Stomach (tissue), 9 donors: Measurements from ENCODE around the gene CHCHD3. TPM values are rescaled to one million over a fixed set of nuclear protein-coding genes. Genes with fewer than 3 reads are reported as not detected.

Source experiments
- DNase-seq, 2 donors: peaks; one replicate each; pipeline versions ENCODE4 v3.0.0 to v3.0.0-alpha.2; 2013 to 2019
- H3K27ac ChIP-seq, 5 donors: fragments of 200-600 bp in 4 of 5; sonication (generic) in 4 of 5; one replicate each; pipeline ENCODE4 v1.5.1; 2013 to 2019; ENCODE audit warnings: mild to moderate bottlenecking in 1 of 5, moderate library complexity in 1 of 5
- H3K27me3 ChIP-seq, 3 donors: fragments of 200-600 bp; sonication (generic); one replicate each; pipeline ENCODE4 v1.5.1; 2017 to 2019; ENCODE audit warnings: mixed run types in 1 of 3
- H3K36me3 ChIP-seq, 4 donors: fragments of 200-600 bp; sonication (generic); 1 replicate in 3 of 4; 2 replicates in 1 of 4; pipeline ENCODE4 v1.5.1; 2016 to 2019
- H3K4me1 ChIP-seq, 4 donors: fragments of 200-600 bp; sonication (generic); one replicate each; pipeline ENCODE4 v1.5.1; 2016 to 2019
- H3K4me3 ChIP-seq, 4 donors: fragments of 200-600 bp; sonication (generic) in 3 of 4; one replicate each; pipeline ENCODE4 v1.5.1; 2016 to 2019; ENCODE audit warnings: mild to moderate bottlenecking in 1 of 4
- H3K9me3 ChIP-seq, 4 donors: fragments of 200-600 bp; sonication (generic); one replicate each; pipeline ENCODE4 v1.5.1; 2016 to 2019
- EP300 ChIP-seq: sonication (generic); formaldehyde crosslinking; IDR thresholded peaks from one replicate; pipeline ENCODE4 v1.6.1; 2017; ENCODE audit warnings: antibody characterized with exemption
- POLR2A ChIP-seq, 4 donors: fragments of 450-650 bp; IDR thresholded peaks; one replicate each; pipeline ENCODE4 v1.6.1; 2016; ENCODE audit warnings: antibody characterized with exemption in 4 of 4, control low read depth in 2 of 4, mild to moderate bottlenecking in 1 of 4, moderate library complexity in 1 of 4
- POLR2AphosphoS5 ChIP-seq, 3 donors: sonication (generic); formaldehyde crosslinking; IDR thresholded peaks; one replicate each; pipeline ENCODE4 v1.6.1; 2016; ENCODE audit warnings: antibody characterized with exemption in 3 of 3
- WGBS, 5 donors: extraction: QIAGEN DNeasy Blood & Tissue Kit in 3 of 5; methylation state at CpG; one replicate each; pipeline versions ENCODE4 v1.1.5 to v1.1.7; 2013 to 2018; 5-methylcytosine and 5-hydroxymethylcytosine counted together
- intact Hi-C: fragments of 100-400 bp; cut with DNase I; formaldehyde crosslinking; loops from one replicate; pipeline ENCODE4 v1.15.1; 2023; ENCODE audit warnings: low total_unique reads
- polyA plus RNA-seq, 3 donors: library from polyadenylated mRNA; stranded (reverse); fragments of 200-250 nt; gene quantifications; one replicate each; pipeline ENCODE4 v1.2.3, GENCODE V29; 2013
- total RNA-seq, 5 donors: library from RNA; depleted of rRNA; stranded (reverse); fragments of >200 nt; gene quantifications; one replicate each; pipeline versions ENCODE4 v1.1.0 to v1.2.3, GENCODE V29; 2014 to 2016
- TF ChIP-seq, protein P1 (sequence below), 7 experiments: fragments of 450-650 bp in 4 of 7; fragments of 200-600 bp in 3 of 7; sonication (generic) in 3 of 7; IDR thresholded peaks; one replicate each; pipeline ENCODE4 v1.5.1; 2016 to 2019; ENCODE audit warnings: antibody characterized with exemption in 7 of 7, control low read depth in 2 of 7, mild to moderate bottlenecking in 1 of 7
- donor health status: healthy with polysubstance abuse.
- donor health status: Bipolar disorder and iron deficiency.
- donor health status: healthy.

Gene CHCHD3
- total and polyA plus RNA-seq, 8 donors: 5.8 to 90.9 (median 39.9) TPM

DNA sequence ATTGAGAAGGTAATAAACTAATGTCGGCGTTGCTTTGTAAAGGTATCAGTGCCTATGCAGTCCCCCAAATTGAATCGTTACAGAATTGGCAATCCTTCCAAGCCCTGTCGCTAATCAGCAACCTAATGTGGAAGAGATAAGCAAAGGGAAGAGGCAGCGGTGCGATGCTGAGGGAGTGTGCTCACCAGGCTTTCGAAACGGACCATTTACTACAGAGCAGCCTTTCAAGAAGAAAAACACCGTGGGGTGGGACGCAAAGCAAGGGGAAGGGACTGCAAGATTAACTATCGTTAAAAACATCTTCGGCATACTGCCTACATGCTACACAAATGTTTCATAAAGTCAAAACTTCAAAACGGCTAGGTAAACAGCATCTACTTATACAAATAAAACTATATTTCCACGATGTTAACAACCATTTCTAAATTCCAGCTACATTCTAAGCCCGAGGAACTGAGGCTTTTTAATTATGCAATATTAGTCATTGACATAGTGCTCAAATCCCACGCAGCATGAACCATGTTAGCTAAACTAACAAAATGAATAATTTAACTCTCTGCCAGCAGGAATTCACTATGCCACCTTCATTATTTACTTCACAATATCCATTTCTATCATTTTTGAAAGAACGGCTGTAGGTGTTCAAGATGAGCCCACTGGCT lies 85.2 kb downstream of the CHCHD3 start:
- H3K27ac ChIP-seq: no peak overlapping the region
- TF ChIP-seq EP300 (no peak), POLR2A (IDR thresholded peaks at IDR 0.05) (no peak), POLR2AphosphoS5 (IDR thresholded peaks at IDR 0.05) (no peak)
- TF ChIP-seq, protein P1, sequence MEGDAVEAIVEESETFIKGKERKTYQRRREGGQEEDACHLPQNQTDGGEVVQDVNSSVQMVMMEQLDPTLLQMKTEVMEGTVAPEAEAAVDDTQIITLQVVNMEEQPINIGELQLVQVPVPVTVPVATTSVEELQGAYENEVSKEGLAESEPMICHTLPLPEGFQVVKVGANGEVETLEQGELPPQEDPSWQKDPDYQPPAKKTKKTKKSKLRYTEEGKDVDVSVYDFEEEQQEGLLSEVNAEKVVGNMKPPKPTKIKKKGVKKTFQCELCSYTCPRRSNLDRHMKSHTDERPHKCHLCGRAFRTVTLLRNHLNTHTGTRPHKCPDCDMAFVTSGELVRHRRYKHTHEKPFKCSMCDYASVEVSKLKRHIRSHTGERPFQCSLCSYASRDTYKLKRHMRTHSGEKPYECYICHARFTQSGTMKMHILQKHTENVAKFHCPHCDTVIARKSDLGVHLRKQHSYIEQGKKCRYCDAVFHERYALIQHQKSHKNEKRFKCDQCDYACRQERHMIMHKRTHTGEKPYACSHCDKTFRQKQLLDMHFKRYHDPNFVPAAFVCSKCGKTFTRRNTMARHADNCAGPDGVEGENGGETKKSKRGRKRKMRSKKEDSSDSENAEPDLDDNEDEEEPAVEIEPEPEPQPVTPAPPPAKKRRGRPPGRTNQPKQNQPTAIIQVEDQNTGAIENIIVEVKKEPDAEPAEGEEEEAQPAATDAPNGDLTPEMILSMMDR (IDR thresholded peaks at IDR 0.05): no peak
- no peaks in the 10 kb centered on the region for H3K9me3 ChIP-seq
- H3K27me3 ChIP-seq: no peaks in the 10 kb centered on the region
- no peak overlapping the region for H3K4me3 ChIP-seq
- no peak for DNase-seq
- intact Hi-C loops: no loop called here
- H3K4me1 ChIP-seq: peaks cover 0 to 17% (median 8%) of the 10 kb centered on the region in 4 donors
- H3K36me3 ChIP-seq: no peaks in the 10 kb centered on the region
- WGBS, 5 donors: 81 to 87% (median 82%) methylated on average over 17 of the region's 17 CpGs

GRCh38 chr7:132993377-132994013 lies 88.4 kb downstream of the CHCHD3 start:
- Histone ChIP-seq H3K36me3 (no peaks in the 10 kb centered on the region), H3K4me1 (peaks cover 0 to 13% (median 6%) of the 10 kb centered on the region in 4 donors), H3K27ac (no peak overlapping the region), H3K9me3 (no peaks in the 10 kb centered on the region), H3K27me3 (no peaks in the 10 kb centered on the region), H3K4me3 (no peak overlapping the region)
- no peak for DNase-seq
- 87 to 95% (median 90%) methylated on average over 5 of the region's 5 CpGs for WGBS, 5 donors
- TF ChIP-seq, protein P1 (IDR thresholded peaks at IDR 0.05): no peak
- TF ChIP-seq POLR2AphosphoS5 (IDR thresholded peaks at IDR 0.05) (no peak), EP300 (no peak), POLR2A (IDR thresholded peaks at IDR 0.05) (no peak)
- intact Hi-C loops: no loop called here

GRCh38 chr7:132991615-132992587 lies 90.0 kb downstream of the CHCHD3 start:
- H3K9me3 ChIP-seq: no peaks in the 10 kb centered on the region
- intact Hi-C loops: no loop called here
- DNase-seq: peak in 1 of 2 donors; percentile 36
- no peaks in the 10 kb centered on the region for H3K27me3 ChIP-seq
- TF ChIP-seq POLR2AphosphoS5 (IDR thresholded peaks at IDR 0.05) (no peak), EP300 (no peak), POLR2A (IDR thresholded peaks at IDR 0.05) (no peak)
- TF ChIP-seq, protein P1 (IDR thresholded peaks at IDR 0.05): no peak
- WGBS, 5 donors: 83 to 88% (median 84%) methylated on average over 9 of the region's 9 CpGs
- no peak overlapping the region for H3K27ac ChIP-seq
- H3K4me3 ChIP-seq: no peak overlapping the region
- no peaks in the 10 kb centered on the region for H3K36me3 ChIP-seq
- peaks cover 0 to 13% (median 4%) of the 10 kb centered on the region in 4 donors for H3K4me1 ChIP-seq

GRCh38 chr7:132988117-132988516 lies 93.8 kb downstream of the CHCHD3 start:
- Histone ChIP-seq H3K9me3 (no peaks in the 10 kb centered on the region), H3K27ac (no peak overlapping the region), H3K4me3 (no peak overlapping the region), H3K4me1 (peaks cover 0 to 13% (median 4%) of the 10 kb centered on the region in 4 donors), H3K36me3 (no peaks in the 10 kb centered on the region), H3K27me3 (no peaks in the 10 kb centered on the region)
- no peak for DNase-seq
- TF ChIP-seq, protein P1 (IDR thresholded peaks at IDR 0.05): no peak
- TF ChIP-seq POLR2AphosphoS5 (IDR thresholded peaks at IDR 0.05): no peak
- TF ChIP-seq POLR2A (IDR thresholded peaks at IDR 0.05): no peak
- no peak for TF ChIP-seq EP300
- intact Hi-C loops: no loop called here
- 83 to 94% (median 88%) methylated on average over 1 of the region's 1 CpG for WGBS, 5 donors
